H1 (cell line): Measurements from ENCODE around the gene SNU13. TPM values are rescaled to one million over a fixed set of nuclear protein-coding genes. Genes with fewer than 3 reads are reported as not detected.

ENCODE experiments used
- CEBPB ChIP-seq: IDR thresholded peaks from 2 replicates; pipeline ENCODE4 v1.6.1; 2012; ENCODE audit warnings: low read depth, low read length
- CHD2 ChIP-seq: IDR thresholded peaks from 2 replicates; pipeline ENCODE4 v1.6.1; 2012; ENCODE audit warnings: low read length, improper control_type of control experiment
- CHD7 ChIP-seq: fragments of 300-600 bp; sonication (generic); IDR thresholded peaks from 2 replicates; pipeline ENCODE4 v1.7.1; 2012; ENCODE audit warnings: low read length, moderate library complexity, mild to moderate bottlenecking, inconsistent platforms; ENCODE audit not compliant: insufficient replicate concordance
- EP300 ChIP-seq, 2 experiments: IDR thresholded peaks; 1 replicate in 1 of 2; 2 replicates in 1 of 2; pipeline ENCODE4 v1.6.1; 2011 to 2012; ENCODE audit warnings: low read depth in 2 of 2, low read length in 2 of 2, mild to moderate bottlenecking in 2 of 2, borderline replicate concordance in 1 of 2, inconsistent platforms in 1 of 2, moderate library complexity in 1 of 2
- KDM1A ChIP-seq: fragments of 200-600, 300-600 bp; sonication (generic); IDR thresholded peaks from 2 replicates; pipeline ENCODE4 v1.7.1; 2016; ENCODE audit warnings: mild to moderate bottlenecking, low read length, borderline replicate concordance
- PHF8 ChIP-seq: fragments of 200-600 bp; sonication (generic); conservative IDR thresholded peaks from 2 replicates; pipeline ENCODE4 v1.7.1; 2012; ENCODE audit warnings: low read depth, mild to moderate bottlenecking, inconsistent platforms, low read length, moderate library complexity
- RFX5 ChIP-seq: IDR thresholded peaks from 2 replicates; pipeline ENCODE4 v1.6.1; 2011; ENCODE audit warnings: low read depth, low read length, improper control_type of control experiment, borderline replicate concordance
- TAF7 ChIP-seq: optimal IDR thresholded peaks from 2 replicates; pipeline ENCODE3; 2011; ENCODE audit warnings: low read depth, mild to moderate bottlenecking, inconsistent platforms, low read length, moderate library complexity, borderline replicate concordance
- polyA plus RNA-seq, 7 experiments: library from polyadenylated mRNA; depleted of rRNA in 3 of 7; stranded (reverse) in 5 of 7; unstranded in 2 of 7; fragments of >200 nt in 5 of 7; fragments of 200-250 nt in 2 of 7; gene quantifications; 1 replicate in 5 of 7; 2 replicates in 1 of 7; 4 replicates in 1 of 7; pipeline versions ENCODE4 v1.2.1 to v1.2.3, GENCODE V29; 2011 to 2013; ENCODE audit warnings: missing spikeins in 2 of 7, mixed read lengths in 2 of 7
- total RNA-seq: library from RNA; stranded (reverse); fragmentation: NEBNext Ultra II Directional; extraction: Animal tissue kit (Norgen Biotek cat#: 25700); gene quantifications from 2 replicates; pipeline ENCODE4 v1.2.1, GENCODE V29; 2021

The SNU13 gene
- total and polyA plus RNA-seq, 2 of the 8 experiments (the other 6 are each of a cell fraction or from before 2014, with no cell fraction given) = 241 to 281 TPM

DNA sequence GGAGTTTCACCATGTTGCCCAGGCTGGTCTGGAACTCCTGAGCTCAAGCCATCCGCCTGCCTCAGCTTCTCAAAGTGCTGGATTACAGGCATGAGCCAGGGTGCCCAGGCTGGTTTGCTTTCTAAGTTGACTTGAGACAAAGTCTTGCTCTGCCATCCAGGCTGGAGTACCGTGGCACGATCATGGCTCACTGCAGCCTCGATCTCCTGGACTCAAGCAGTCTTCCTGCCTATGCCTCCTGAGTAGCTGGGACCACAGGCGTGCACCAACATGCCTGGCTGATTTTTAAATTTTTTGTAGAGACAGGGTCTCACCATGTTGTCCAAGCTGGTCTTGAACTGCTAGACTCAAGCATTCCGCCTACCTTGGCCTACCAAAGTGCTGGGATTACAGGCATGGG is 31.0 kb downstream of the SNU13 start (continued):
- no peak for TF ChIP-seq CHD7
- TF ChIP-seq KDM1A = no peak
- TF ChIP-seq TAF7 = no peak
- TF ChIP-seq PHF8 = no peak
- TF ChIP-seq RFX5 = no peak
- no peak for TF ChIP-seq EP300 (IDR thresholded peaks at IDR 0.05; ENCODE audit: borderline replicate concordance in 1 of 2, low read depth in 2 of 2, low read length in 2 of 2)
- TF ChIP-seq CHD2 = no peak
- TF ChIP-seq CEBPB = no peak
